Osteoblast (primary cell): ENCODE results near the gene ARHGEF17. TPM values are rescaled to one million over a fixed set of nuclear protein-coding genes. Genes with fewer than 3 reads are reported as not detected.

Source experiments
- DNase-seq: peaks from one replicate; pipeline ENCODE4 v3.0.0; 2011; ENCODE audit warnings: low spot score, mixed read lengths; ENCODE audit not compliant: insufficient read length; ENCODE audit errors: missing footprints
- H2AFZ ChIP-seq: 2 replicates; pipeline ENCODE4 v1.6.0; 2011; ENCODE audit warnings: mild to moderate bottlenecking, low read length
- H3K27ac ChIP-seq: 2 replicates; pipeline ENCODE4 v1.5.1; 2011; ENCODE audit warnings: mild to moderate bottlenecking, low read depth, low read length, moderate library complexity
- H3K27me3 ChIP-seq: 2 replicates; pipeline ENCODE4 v1.6.0; 2012; ENCODE audit warnings: mild to moderate bottlenecking, control low read depth, inconsistent platforms, low read length, moderate library complexity; ENCODE audit not compliant: insufficient read depth
- H3K36me3 ChIP-seq: 2 replicates; pipeline ENCODE4 v1.5.1; 2011; ENCODE audit warnings: mild to moderate bottlenecking, low read length, control low read depth, moderate library complexity; ENCODE audit not compliant: insufficient read depth
- H3K4me1 ChIP-seq: 2 replicates; pipeline ENCODE4 v1.5.1; 2011; ENCODE audit warnings: mild to moderate bottlenecking, low read length, control low read depth, moderate library complexity; ENCODE audit not compliant: insufficient read depth
- H3K4me2 ChIP-seq: 2 replicates; pipeline ENCODE4 v1.6.0; 2011; ENCODE audit warnings: mild to moderate bottlenecking, low read length; ENCODE audit not compliant: insufficient read depth
- H3K4me3 ChIP-seq: fragments of 200-600 bp; sonication (generic); 3 replicates; pipeline ENCODE4 v1.5.1; 2012; ENCODE audit warnings: mild to moderate bottlenecking, low read length, inconsistent platforms; ENCODE audit not compliant: insufficient read depth
- H3K79me2 ChIP-seq: 2 replicates; pipeline ENCODE4 v1.6.0; 2012; ENCODE audit warnings: mild to moderate bottlenecking, low read length, control low read depth, inconsistent platforms; ENCODE audit not compliant: insufficient read depth
- H3K9me3 ChIP-seq: 2 replicates; pipeline ENCODE4 v1.5.1; 2011; ENCODE audit warnings: low read depth, low read length, control low read depth
- H4K20me1 ChIP-seq: 2 replicates; pipeline ENCODE4 v1.6.0; 2012; ENCODE audit warnings: mild to moderate bottlenecking, low read length, control low read depth; ENCODE audit not compliant: insufficient read depth
- total RNA-seq: library from RNA; depleted of rRNA; stranded (reverse); fragments of >200 nt; gene quantifications from 2 replicates; pipeline ENCODE4 v1.2.3, GENCODE V29; 2012
- TF ChIP-seq, protein P1 (sequence below): IDR thresholded peaks from 2 replicates; pipeline ENCODE4 v1.5.1; 2011; ENCODE audit warnings: mild to moderate bottlenecking, low read depth, low read length, moderate library complexity; ENCODE audit errors: extremely low read depth

The ARHGEF17 gene
- total RNA-seq, 1 donor, result 67.0 TPM

DNA sequence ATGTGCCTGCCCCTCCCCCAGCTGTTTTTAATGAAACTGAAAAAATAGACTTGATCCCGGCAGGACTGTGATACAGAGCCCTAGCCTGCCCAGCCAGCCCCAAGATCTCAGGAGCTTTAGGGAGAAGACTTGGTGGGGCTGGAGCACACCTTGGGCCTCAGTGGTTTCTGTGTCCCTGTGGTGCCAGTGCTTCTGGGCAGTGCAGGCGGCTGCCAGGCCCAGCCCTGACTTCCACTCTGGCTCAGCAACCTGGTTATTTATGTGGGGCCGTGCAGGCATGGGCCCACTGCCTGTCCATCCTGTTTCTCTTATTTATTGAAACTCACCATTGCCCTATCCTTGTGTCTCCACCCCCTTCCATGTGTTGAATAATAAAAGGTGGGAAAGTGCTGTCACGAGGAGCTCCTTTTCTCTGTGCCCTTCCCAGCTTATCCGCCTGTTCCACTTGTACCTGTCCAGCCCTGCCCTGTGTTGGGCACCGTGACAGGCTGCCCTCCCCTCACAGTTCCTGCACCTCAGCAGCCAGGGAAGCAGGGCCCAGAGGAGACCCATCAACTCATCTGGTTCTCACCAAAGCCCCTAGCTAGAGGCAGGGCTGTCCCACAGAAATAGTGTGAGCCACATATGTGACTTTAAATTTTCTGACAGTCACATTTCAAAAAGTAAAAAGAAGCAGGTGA is 88.3 kb downstream of the ARHGEF17 start:
- Histone ChIP-seq H3K9me3 (no peaks in the 10 kb centered on the region), H3K27me3 (no peaks in the 10 kb centered on the region), H3K4me1 (peaks cover 26% of the 10 kb centered on the region), H3K36me3 (peaks cover 32% of the 10 kb centered on the region), H2AFZ (no peak overlapping the region), H3K27ac (no peak overlapping the region), H3K79me2 (peaks cover 8% of the 10 kb centered on the region), H3K4me3 (no peak overlapping the region), H4K20me1 (peaks cover 9% of the 10 kb centered on the region), H3K4me2 (no peak overlapping the region)
- TF ChIP-seq, protein P1, sequence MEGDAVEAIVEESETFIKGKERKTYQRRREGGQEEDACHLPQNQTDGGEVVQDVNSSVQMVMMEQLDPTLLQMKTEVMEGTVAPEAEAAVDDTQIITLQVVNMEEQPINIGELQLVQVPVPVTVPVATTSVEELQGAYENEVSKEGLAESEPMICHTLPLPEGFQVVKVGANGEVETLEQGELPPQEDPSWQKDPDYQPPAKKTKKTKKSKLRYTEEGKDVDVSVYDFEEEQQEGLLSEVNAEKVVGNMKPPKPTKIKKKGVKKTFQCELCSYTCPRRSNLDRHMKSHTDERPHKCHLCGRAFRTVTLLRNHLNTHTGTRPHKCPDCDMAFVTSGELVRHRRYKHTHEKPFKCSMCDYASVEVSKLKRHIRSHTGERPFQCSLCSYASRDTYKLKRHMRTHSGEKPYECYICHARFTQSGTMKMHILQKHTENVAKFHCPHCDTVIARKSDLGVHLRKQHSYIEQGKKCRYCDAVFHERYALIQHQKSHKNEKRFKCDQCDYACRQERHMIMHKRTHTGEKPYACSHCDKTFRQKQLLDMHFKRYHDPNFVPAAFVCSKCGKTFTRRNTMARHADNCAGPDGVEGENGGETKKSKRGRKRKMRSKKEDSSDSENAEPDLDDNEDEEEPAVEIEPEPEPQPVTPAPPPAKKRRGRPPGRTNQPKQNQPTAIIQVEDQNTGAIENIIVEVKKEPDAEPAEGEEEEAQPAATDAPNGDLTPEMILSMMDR, result no peak
- no peak for DNase-seq

DNA sequence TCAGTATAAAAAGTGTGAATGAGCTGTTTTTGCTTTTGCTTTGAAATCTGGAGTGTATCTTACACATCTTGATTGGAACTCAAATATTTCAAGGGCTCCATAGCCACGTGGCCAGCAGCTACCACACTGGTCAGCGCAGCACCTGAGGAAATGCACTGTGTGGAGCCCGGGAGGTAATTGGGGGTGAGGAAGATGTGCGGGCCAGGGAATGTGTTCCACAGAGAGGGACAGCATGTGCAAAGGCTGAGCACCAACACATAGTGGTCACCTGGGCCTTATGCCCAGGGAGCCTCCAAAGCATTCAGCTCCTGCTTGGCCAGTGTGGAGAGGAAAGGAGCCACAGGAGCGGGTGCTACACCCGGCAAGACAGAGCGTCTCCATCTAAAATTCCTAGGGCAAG is 88.9 kb downstream of the ARHGEF17 start:
- TF ChIP-seq, protein P1, result no peak

DNA sequence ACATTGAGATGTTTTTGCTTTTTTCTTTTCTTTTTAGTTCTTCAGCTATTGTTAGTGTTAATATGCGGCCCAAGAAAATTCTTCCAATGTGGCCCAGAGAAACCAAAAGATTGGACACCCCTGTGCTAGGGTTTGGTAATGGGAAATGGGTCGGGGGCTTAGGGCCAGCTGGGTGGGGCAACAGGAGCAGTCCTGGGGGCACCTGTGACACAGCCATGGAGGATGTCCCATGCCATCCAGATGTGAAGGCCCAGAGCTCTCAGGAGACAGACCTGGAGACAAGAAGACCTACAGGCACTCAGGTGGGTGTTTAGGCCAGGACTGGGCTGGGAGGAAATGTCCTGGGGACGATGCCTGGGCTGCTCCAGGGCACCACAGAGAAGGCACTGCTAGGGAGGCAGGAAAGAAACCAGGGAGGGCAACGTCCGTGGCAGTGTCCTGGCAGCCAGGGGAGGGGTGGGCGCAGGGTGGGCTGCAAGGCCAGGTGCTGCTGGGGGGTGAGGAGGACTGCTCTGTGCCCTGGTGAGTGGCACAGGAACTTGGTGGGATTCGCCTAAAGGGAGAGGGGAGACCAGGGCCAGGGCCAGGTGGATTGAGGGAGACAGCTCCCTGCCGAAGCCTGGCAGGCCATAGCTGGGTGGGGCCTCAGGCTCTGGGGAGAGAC is 89.5 kb downstream of the ARHGEF17 start:
- H2AFZ ChIP-seq, result no peak overlapping the region
- no peak overlapping the region for H3K4me2 ChIP-seq
- H3K27me3 ChIP-seq, result no peaks in the 10 kb centered on the region
- H3K9me3 ChIP-seq, result no peaks in the 10 kb centered on the region
- H3K27ac ChIP-seq, result no peak overlapping the region
- TF ChIP-seq, protein P1, result no peak
- no peaks in the 10 kb centered on the region for H3K79me2 ChIP-seq
- H3K4me1 ChIP-seq, result peaks cover 38% of the 10 kb centered on the region
- no peak for DNase-seq
- H3K4me3 ChIP-seq, result no peak overlapping the region
- peaks cover 29% of the 10 kb centered on the region for H3K36me3 ChIP-seq
- H4K20me1 ChIP-seq, result peaks cover 9% of the 10 kb centered on the region

More for the DNA sequence above, 88.9 kb downstream of the ARHGEF17 start:
- Histone ChIP-seq H4K20me1 (peaks cover 9% of the 10 kb centered on the region), H3K4me3 (no peak overlapping the region), H3K79me2 (peaks cover 3% of the 10 kb centered on the region), H3K36me3 (peaks cover 32% of the 10 kb centered on the region), H3K4me2 (no peak overlapping the region), H3K9me3 (no peaks in the 10 kb centered on the region), H2AFZ (no peak overlapping the region), H3K27me3 (no peaks in the 10 kb centered on the region), H3K27ac (no peak overlapping the region), H3K4me1 (peaks cover 32% of the 10 kb centered on the region)
- DNase-seq, result no peak

DNA sequence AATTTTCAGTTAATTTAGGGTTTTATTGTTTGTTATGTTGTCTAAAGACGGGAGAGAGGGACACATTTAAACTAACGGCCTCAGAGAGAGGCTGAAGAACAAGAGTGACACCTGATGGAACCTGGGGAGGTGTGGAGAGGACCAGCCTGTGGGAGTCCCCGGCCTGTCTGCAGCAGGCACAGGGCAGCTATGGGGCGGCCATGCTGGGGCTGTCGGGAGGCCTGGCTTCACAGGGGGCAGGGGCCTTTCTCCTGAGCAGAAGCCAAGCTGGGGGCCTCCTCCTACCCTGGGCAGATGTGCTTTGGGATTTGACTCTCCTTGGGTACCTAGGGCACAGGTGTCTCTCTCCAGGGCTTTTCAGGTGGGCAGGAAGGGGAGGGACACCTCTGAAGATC is 90.1 kb downstream of the ARHGEF17 start:
- no peak for DNase-seq
- peaks cover 25% of the 10 kb centered on the region for H3K36me3 ChIP-seq
- peaks cover 7% of the 10 kb centered on the region for H4K20me1 ChIP-seq
- H3K4me1 ChIP-seq, result peaks cover 36% of the 10 kb centered on the region
- no peaks in the 10 kb centered on the region for H3K27me3 ChIP-seq
- H3K27ac ChIP-seq, result no peak overlapping the region
- no peaks in the 10 kb centered on the region for H3K9me3 ChIP-seq
- H3K4me3 ChIP-seq, result no peak overlapping the region
- H2AFZ ChIP-seq, result no peak overlapping the region
- H3K4me2 ChIP-seq, result no peak overlapping the region
- TF ChIP-seq, protein P1, result no peak
- H3K79me2 ChIP-seq, result no peaks in the 10 kb centered on the region
